ENCODE data around the gene SAMD4A. TPM values are rescaled to one million over a fixed set of nuclear protein-coding genes. Genes with fewer than 3 reads are reported as not detected.

Gene SAMD4A
- total RNA-seq, 1 experiment from 2014 or later = 9.6 TPM

GRCh38 chr14:54713379-54713778 lies 146.5 kb downstream of the SAMD4A start:
- no peak for DNase-seq
- no peak overlapping the region for H2BK20ac ChIP-seq (ENCODE audit: low read depth, low read length, poor library complexity, severe bottlenecking)
- no peak overlapping the region for H2BK12ac ChIP-seq (ENCODE audit: insufficient read length, low read depth, low read length)
- Mint-ChIP-seq H3K9me3 (no peaks in the 10 kb centered on the region; a peak in 2 of 5 replicates), H3K27ac (no peak overlapping the region), H3K36me3 (ENCODE audit: insufficient read depth in 1 of 3, low read depth in 3 of 3) (no peaks in the 10 kb centered on the region), H3K4me3 (no peak overlapping the region), H3K27me3 (ENCODE audit: low read depth) (no peaks in the 10 kb centered on the region; the same call in 1 of the 2 replicates), H3K4me1 (peaks cover 0 to 3% of the 10 kb centered on the region in 2 experiments; a peak in 2 of 4 replicates)
- H2BK120ac ChIP-seq (ENCODE audit: low read depth, low read length, poor library complexity, severe bottlenecking) = no peak overlapping the region
- no peaks in the 10 kb centered on the region for H3K4me1 ChIP-seq (ENCODE audit: insufficient read depth, low read length)
- no peak overlapping the region for H3K56ac ChIP-seq (ENCODE audit: insufficient read length, low read depth, low read length)
- H4K91ac ChIP-seq (ENCODE audit: insufficient read length, low read depth, low read length) = no peak overlapping the region
- H3K23ac ChIP-seq (ENCODE audit: insufficient read length, low read depth, low read length) = no peak overlapping the region
- H2BK5ac ChIP-seq (ENCODE audit: insufficient read length, low read length) = no peak overlapping the region
- no peak overlapping the region for H2BK15ac ChIP-seq (ENCODE audit: low read depth, low read length)
- no peak overlapping the region for H3K14ac ChIP-seq (ENCODE audit: insufficient read depth, low read length)
- H3K18ac ChIP-seq (ENCODE audit: insufficient read length, low read depth, low read length) = no peak overlapping the region
- H3K27me3 ChIP-seq (ENCODE audit: insufficient read depth, low read length) = no peaks in the 10 kb centered on the region
- H3K27ac ChIP-seq (ENCODE audit: insufficient read length, low read depth, low read length) = no peak overlapping the region
- H4K5ac ChIP-seq (ENCODE audit: insufficient read length, low read depth, low read length) = no peak overlapping the region
- no peak overlapping the region for H2AFZ ChIP-seq (ENCODE audit: low read length)
- H3K79me2 ChIP-seq (ENCODE audit: insufficient read depth, low read length) = no peaks in the 10 kb centered on the region
- no peaks in the 10 kb centered on the region for H3K23me2 ChIP-seq (ENCODE audit: insufficient read length, low read depth, low read length, poor library complexity, severe bottlenecking)
- no peak overlapping the region for H3T11ph ChIP-seq (ENCODE audit: low read length)
- H4K20me1 ChIP-seq (ENCODE audit: control insufficient read depth, insufficient read depth, insufficient read length) = no peaks in the 10 kb centered on the region
- H3K4ac ChIP-seq (ENCODE audit: low read depth, low read length) = no peak overlapping the region
- TF ChIP-seq CTCF (conservative IDR thresholded peaks at IDR 0.05) = no peak
- H2AK5ac ChIP-seq (ENCODE audit: insufficient read length, low read length) = no peak overlapping the region
- no peaks in the 10 kb centered on the region for H3K79me1 ChIP-seq (ENCODE audit: insufficient read depth, low read depth, low read length, poor library complexity, severe bottlenecking)
- no peak overlapping the region for H3K4me2 ChIP-seq (ENCODE audit: insufficient read depth, insufficient read length, low read length)
- H3K9me3 ChIP-seq (ENCODE audit: control insufficient read depth, low read depth, low read length) = no peaks in the 10 kb centered on the region
- no peak overlapping the region for H3K9ac ChIP-seq (ENCODE audit: extremely low read depth, insufficient read length, low read length)
- no peak overlapping the region for H4K8ac ChIP-seq (replicated peaks; ENCODE audit: insufficient read length, low read depth, low read length)
